Brain pericyte (primary cell): ENCODE measurements around the gene SNX20.

Experiments
- DNase-seq: peaks from one replicate; pipeline ENCODE4 v3.0.0-alpha.2; 2012; ENCODE audit warnings: low read depth, low spot score

SNX20 gene

GRCh38 chr16:50705436-50706110, 24.5 kb upstream of the SNX20 start:
- no peak for DNase-seq

DNA sequence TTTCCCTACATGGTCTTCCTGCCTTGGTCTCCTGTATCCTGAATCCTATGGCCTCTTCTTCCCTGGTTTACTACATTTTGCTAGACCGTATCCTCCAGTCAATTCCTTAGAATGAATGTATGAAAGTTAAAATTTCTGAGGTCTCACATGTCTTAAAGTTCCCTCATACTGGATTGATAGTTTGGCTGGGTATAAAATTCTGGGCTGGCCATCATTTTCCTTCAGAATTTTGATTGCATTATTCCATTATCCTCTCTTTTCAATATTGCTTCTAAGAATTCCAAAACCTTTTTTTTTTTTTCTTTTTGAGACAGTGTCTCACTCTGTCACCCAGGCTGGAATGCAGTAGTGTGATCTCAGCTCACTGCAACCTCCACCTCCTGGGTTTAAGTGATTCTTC, 23.1 kb upstream of the SNX20 start:
- DNase-seq = no peak

DNA sequence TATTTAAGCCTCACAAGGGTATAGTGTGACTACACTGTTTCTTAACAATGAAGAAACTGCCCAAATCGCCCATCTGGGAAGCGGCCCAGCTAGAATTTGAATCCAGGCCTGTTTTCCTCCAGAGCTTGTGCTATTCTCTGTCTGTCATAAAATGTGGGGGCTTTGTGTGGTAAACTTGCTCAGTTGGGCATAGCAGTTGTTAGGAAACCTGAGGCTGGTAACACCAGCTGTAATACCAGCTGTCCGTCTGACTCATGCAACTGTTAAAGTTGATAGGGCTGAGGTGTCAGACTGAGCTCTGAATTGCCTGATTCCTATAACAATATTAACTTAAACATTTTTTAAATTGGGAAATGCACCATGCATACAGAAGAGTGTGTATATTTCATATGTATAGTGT, 21.6 kb upstream of the SNX20 start:
- no peak for DNase-seq

DNA sequence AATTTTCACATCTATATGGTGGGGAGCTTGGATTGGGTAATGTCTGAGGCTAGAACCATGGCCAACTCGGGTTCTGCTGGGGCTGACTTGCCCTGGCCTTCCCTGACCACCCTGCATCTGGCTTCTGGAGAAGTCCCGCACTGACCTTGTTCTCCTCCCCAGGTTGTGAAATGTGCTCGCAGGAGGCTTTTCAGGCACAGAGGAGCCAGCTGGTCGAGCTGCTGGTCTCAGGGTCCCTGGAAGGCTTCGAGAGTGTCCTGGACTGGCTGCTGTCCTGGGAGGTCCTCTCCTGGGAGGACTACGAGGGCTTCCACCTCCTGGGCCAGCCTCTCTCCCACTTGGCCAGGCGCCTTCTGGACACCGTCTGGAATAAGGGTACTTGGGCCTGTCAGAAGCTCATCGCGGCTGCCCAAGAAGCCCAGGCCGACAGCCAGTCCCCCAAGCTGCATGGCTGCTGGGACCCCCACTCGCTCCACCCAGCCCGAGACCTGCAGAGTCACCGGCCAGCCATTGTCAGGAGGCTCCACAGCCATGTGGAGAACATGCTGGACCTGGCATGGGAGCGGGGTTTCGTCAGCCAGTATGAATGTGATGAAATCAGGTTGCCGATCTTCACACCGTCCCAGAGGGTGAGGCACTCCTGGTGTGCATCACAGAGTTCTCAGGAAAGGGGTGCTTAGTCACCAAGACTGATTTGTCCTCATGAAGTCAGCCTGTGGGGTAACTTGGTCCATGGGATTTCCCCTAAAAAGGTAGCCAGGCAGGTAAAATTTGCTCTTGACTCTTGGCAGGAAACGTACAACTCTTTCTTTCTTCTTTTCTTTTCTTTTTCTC, 18.4 kb upstream of the SNX20 start:
- no peak for DNase-seq

GRCh38 chr16:50697881-50698767, 17.0 kb upstream of the SNX20 start:
- no peak for DNase-seq

DNA sequence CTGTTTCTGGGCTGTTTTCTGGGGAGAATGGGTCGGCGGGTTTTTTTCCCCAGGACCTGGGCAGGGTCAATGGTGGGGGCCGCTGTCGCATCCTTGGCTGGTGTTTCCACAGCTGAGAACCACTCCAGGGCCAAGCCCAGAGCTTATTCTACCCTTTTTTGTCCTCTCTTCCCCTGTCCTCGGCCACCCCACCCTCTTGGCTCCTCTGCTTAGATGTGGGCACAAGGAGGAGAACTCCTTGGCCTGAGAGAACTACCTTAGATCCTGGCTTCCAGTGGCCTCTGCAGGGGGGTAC, 16.3 kb upstream of the SNX20 start:
- DNase-seq = no peak

- no peak for DNase-seq
Observed at GRCh38 chr16:50696575-50697420, 15.7 kb upstream of the SNX20 start.

DNA sequence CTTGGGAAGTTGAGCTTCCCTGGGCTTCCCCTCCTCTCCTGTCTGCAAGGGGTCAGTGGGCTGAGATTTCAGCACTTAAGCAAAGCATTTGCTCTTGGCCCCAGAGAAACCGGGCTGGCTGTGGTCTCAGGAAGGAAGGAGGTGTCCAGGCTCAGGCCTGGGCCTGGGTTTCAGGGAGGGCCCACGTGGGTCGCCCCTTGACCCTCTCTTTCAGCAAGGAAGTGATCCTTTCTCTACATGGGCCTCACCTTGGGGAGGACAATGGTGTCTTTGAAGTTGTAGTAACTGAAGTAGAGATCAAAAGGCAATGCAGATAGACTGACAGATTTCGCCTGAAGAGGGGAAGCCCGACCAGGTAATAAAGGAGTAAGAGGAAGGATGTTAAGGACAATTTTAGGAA, 15.0 kb upstream of the SNX20 start:
- DNase-seq = no peak

GRCh38 chr16:50695017-50696000, 14.2 kb upstream of the SNX20 start:
- DNase-seq = no peak

DNA sequence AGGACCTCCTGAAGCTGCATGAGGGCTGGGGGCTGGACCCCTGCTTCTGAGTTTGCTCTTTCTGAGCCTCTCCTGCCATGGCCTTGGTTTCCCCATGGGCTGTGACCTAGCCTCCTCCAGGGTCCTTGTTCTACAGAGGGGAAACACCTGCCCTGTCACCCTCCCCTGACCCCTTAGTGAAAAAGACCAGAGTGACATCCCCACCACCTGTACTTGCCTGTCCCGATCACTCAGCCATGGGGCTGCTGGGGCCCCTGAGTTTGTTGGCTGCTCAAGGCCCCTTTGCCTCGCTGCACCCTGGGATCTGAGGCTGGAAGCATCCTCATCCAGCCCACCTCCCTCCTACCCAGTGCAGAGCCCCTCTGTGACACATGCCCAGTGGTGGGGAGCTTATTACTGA, 13.1 kb upstream of the SNX20 start:
- DNase-seq = no peak

GRCh38 chr16:50692999-50693781, 12.1 kb upstream of the SNX20 start, which contains the start of gene NOD2:
NOD2 (plus strand) TSS chr16:50693606; CDS start chr16:50699496, 5,890 bp downstream.
- no peak for DNase-seq

GRCh38 chr16:50692644-50692998, 11.5 kb upstream of the SNX20 start:
- DNase-seq = no peak

DNA sequence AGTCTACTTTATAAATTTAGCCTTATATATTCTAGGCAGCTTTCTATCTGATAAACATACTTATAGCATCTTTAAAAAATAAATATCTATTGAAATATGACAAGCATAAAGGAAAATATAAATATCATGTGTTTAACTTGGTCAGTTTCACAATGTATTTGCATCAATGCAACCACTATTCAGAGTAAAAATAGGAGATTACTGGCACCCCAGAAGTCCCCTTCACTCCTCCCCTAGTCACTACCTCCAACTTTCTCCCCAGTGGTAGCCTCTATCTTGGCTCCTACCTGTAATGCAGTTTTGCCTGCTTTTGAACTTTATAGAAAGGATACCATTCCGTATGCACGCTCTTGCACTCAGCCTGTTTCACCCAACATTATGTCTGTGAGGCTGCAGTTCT, 9.1 kb upstream of the SNX20 start:
- DNase-seq = no peak

DNA sequence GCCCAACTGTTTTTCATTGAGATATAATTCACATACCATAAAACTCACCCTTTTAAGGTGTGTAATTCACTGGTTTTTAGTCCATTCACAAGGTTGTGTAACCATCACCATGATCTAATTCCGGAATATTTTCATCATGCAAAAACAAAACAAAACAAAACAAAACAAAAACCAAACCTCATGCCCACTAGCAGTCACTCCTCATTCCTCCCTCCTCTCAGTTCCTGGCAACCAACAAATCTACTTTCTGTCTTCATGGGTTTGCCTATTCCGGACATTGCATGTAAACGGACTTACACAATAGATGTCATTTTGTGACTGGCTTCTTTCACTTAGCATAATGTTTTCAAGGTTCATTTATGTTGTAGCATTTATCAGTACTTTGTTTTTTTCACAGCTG, 7.8 kb upstream of the SNX20 start:
- no peak for DNase-seq

DNA sequence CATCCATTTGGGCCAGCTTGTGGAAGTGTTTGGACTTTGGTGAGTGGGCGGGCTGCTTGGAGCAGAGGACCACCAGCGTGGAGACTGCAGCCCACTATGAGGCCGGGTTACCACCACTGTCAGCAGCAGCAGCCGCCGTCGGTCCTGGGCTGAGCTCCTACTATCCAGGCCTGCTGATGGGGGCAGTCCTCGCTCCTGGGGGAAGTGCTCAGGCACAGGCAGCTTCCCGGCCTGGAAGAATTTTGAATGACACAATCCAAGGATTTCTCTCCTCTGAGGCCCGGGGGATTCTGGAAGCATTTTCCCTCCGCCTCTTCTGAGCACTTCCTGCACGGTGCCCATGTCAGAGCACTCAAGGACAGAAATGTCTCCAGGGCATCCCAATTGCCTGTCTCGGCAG, 7.0 kb upstream of the SNX20 start:
- DNase-seq = no peak

DNA sequence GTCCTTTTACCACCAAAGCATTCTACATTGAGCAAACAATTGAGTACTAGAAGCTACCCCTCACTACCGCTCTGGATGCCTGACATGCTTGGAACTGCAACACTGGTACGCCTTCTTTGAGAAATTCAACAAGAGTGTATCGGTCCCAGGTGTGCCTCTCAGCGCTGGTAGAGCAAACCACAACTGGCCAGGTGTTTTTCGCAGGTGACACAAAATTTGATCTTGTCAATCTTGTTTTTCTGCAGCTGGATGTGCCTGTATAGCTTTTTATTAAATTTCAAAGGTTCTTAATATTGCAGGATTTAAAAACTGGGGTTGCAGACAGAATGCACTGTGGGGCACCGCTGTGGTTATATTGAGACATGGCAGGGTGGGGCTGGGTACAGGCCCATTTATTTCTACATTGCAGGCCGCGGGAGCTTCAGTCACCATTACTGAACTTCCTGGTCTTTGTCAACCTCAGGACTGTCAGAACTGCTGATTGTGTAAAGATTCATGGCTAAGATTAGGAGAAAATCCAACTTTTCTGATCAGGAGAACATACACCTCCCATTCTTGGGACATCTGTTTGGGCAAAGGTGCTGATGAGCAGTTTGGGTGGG, 4.5 kb upstream of the SNX20 start:
- no peak for DNase-seq

DNA sequence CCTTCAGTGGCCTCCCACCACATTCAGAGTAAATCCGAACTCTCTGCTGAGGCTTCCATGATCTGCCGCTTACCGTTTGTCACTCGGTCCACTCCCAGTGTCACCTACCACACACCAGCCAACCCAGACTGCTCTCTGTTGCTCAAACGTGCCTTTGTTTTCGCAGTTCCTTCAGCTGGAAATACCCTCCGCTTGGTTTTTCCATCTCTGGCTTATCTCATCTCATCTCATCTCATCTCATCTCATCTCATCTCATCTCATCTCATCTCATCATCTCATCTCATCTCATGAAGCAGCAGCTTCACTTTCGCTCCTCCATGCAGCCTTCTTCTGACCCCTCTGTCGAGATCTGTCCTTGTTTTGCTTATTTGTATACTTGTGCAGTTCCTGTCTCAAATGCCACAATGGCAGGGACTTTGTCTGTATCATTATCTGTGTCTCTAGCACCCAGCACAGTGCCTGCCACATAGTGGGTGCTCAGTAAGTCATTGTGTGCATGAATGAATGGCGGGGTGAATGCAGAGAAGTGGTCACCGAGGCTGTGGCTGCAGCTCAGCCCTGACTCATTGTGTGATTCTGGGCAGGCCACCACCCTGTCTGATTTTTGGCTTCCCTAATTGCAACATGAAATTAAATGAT, 3.8 kb upstream of the SNX20 start:
- DNase-seq = no peak

- DNase-seq = no peak
Observed at GRCh38 chr16:50683689-50684374, 2.7 kb upstream of the SNX20 start.
